Trophoblast cell (in vitro differentiated cells and primary cell): ENCODE results near the gene ITGA1.

ENCODE experiments used
- DNase-seq, 2 donors: peaks; one replicate each; pipeline ENCODE4 v3.0.0-alpha.2; 2016
- H2AFZ ChIP-seq: 2 replicates; pipeline ENCODE4 v1.6.1; 2013; ENCODE audit warnings: low read length, moderate library complexity, mild to moderate bottlenecking; ENCODE audit not compliant: insufficient read depth, poor library complexity
- H2AK5ac ChIP-seq: 2 replicates; pipeline ENCODE4 v1.6.1; 2013; ENCODE audit warnings: mild to moderate bottlenecking, low read length
- H2BK120ac ChIP-seq: 2 replicates; pipeline ENCODE4 v1.6.1; 2013; ENCODE audit warnings: low read length, mild to moderate bottlenecking, moderate library complexity; ENCODE audit not compliant: insufficient read depth, poor library complexity
- H2BK12ac ChIP-seq: 2 replicates; pipeline ENCODE4 v1.6.1; 2013; ENCODE audit warnings: mild to moderate bottlenecking, low read length, moderate library complexity
- H2BK5ac ChIP-seq: 2 replicates; pipeline ENCODE4 v1.6.1; 2013; ENCODE audit warnings: low read length, low read depth, moderate library complexity, mild to moderate bottlenecking; ENCODE audit not compliant: poor library complexity
- H3K14ac ChIP-seq: 2 replicates; pipeline ENCODE4 v1.6.1; 2013; ENCODE audit warnings: mild to moderate bottlenecking, low read length
- H3K18ac ChIP-seq: 2 replicates; pipeline ENCODE4 v1.6.1; 2013; ENCODE audit warnings: mild to moderate bottlenecking, low read length
- H3K23ac ChIP-seq: 2 replicates; pipeline ENCODE4 v1.6.1; 2013; ENCODE audit warnings: low read length
- H3K27ac ChIP-seq: 2 replicates; pipeline ENCODE4 v1.5.1; 2013; ENCODE audit warnings: low read depth, mild to moderate bottlenecking, inconsistent platforms, low read length, moderate library complexity
- H3K27me3 ChIP-seq: 2 replicates; pipeline ENCODE4 v1.6.1; 2013; ENCODE audit warnings: inconsistent platforms, mild to moderate bottlenecking, low read length, moderate library complexity; ENCODE audit not compliant: insufficient read depth
- H3K36me3 ChIP-seq, 2 experiments: 1 replicate in 1 of 2; 2 replicates in 1 of 2; pipeline ENCODE4 v1.6.1; 2013; ENCODE audit warnings: low read length in 2 of 2, mild to moderate bottlenecking in 2 of 2, moderate library complexity in 1 of 2; ENCODE audit not compliant: insufficient read depth in 2 of 2, control insufficient read depth in 1 of 2
- H3K4ac ChIP-seq: 2 replicates; pipeline ENCODE4 v1.6.1; 2013; ENCODE audit warnings: low read depth, mild to moderate bottlenecking, low read length, moderate library complexity
- H3K4me1 ChIP-seq, 2 experiments: 1 replicate in 1 of 2; 2 replicates in 1 of 2; pipeline ENCODE4 v1.6.1; 2013; ENCODE audit warnings: low read length in 2 of 2, mild to moderate bottlenecking in 2 of 2, moderate library complexity in 1 of 2; ENCODE audit not compliant: insufficient read depth in 2 of 2, control insufficient read depth in 1 of 2
- H3K4me2 ChIP-seq: 2 replicates; pipeline ENCODE4 v1.6.1; 2013; ENCODE audit warnings: inconsistent platforms, mild to moderate bottlenecking, low read length, moderate library complexity
- H3K4me3 ChIP-seq: 2 replicates; pipeline ENCODE4 v1.5.1; 2013; ENCODE audit warnings: mild to moderate bottlenecking, low read depth, low read length, inconsistent platforms
- H3K79me1 ChIP-seq: one replicate; pipeline ENCODE4 v1.6.1; 2013; ENCODE audit warnings: low read length
- H3K79me2 ChIP-seq: 2 replicates; pipeline ENCODE4 v1.6.1; 2013; ENCODE audit warnings: low read length, mild to moderate bottlenecking; ENCODE audit not compliant: control insufficient read depth, insufficient read depth, poor library complexity
- H3K9ac ChIP-seq: 2 replicates; pipeline ENCODE4 v1.6.1; 2013; ENCODE audit warnings: mild to moderate bottlenecking, low read length
- H3K9me3 ChIP-seq: 2 replicates; pipeline ENCODE4 v1.6.1; 2013; ENCODE audit warnings: low read depth, mild to moderate bottlenecking, control low read depth, inconsistent platforms, low read length; ENCODE audit not compliant: insufficient read depth
- H4K12ac ChIP-seq: 2 replicates; pipeline ENCODE4 v1.6.1; 2013; ENCODE audit warnings: low read depth, mild to moderate bottlenecking, low read length, moderate library complexity
- H4K8ac ChIP-seq: 2 replicates; pipeline ENCODE4 v1.6.1; 2013; ENCODE audit warnings: low read depth, mild to moderate bottlenecking, low read length, moderate library complexity
- H4K91ac ChIP-seq: one replicate; pipeline ENCODE4 v1.6.1; 2013; ENCODE audit warnings: low read depth, mild to moderate bottlenecking, low read length, moderate library complexity
- WGBS: extraction: QIAGEN DNeasy Blood & Tissue Kit; methylation state at CpG from one replicate; pipeline ENCODE4 v1.1.7; 2013; ENCODE audit warnings: missing lambda C conversion rate; ENCODE audit not compliant: insufficient read length, insufficient coverage; ENCODE audit errors: extremely low coverage; 5-methylcytosine and 5-hydroxymethylcytosine counted together

The ITGA1 gene

GRCh38 chr5:52837068-52837467 lies 49.4 kb downstream of the ITGA1 start:
- Histone ChIP-seq H3K23ac (no peak overlapping the region), H2AFZ (no peak overlapping the region), H4K91ac (no peak overlapping the region), H2AK5ac (no peak overlapping the region), H2BK5ac (no peak overlapping the region), H3K4me1 (no peaks in the 10 kb centered on the region), H4K8ac (no peak overlapping the region), H2BK12ac (no peak overlapping the region), H3K27ac (no peak overlapping the region), H3K9ac (no peak overlapping the region), H3K4me3 (no peak overlapping the region), H3K27me3 (no peaks in the 10 kb centered on the region), H3K4ac (no peak overlapping the region), H3K36me3 (no peaks in the 10 kb centered on the region), H3K4me2 (no peak overlapping the region), H4K12ac (no peak overlapping the region), H3K79me1 (no peaks in the 10 kb centered on the region), H3K79me2 (no peaks in the 10 kb centered on the region), H3K14ac (no peak overlapping the region), H3K18ac (no peak overlapping the region), H2BK120ac (no peak overlapping the region), H3K9me3 (no peaks in the 10 kb centered on the region)
- no CpG with 5 or more reads among the region's 7 CpGs for WGBS
- peak in 1 of 2 donors; percentile 44 for DNase-seq

GRCh38 chr5:52837591-52838001 lies 49.9 kb downstream of the ITGA1 start:
- no peaks in the 10 kb centered on the region for H3K79me1 ChIP-seq
- H3K27me3 ChIP-seq, result no peaks in the 10 kb centered on the region
- no peak overlapping the region for H3K4me3 ChIP-seq
- H2BK12ac ChIP-seq, result no peak overlapping the region
- no peak overlapping the region for H2AFZ ChIP-seq
- no peak overlapping the region for H3K18ac ChIP-seq
- no peak overlapping the region for H3K14ac ChIP-seq
- H3K4ac ChIP-seq, result no peak overlapping the region
- no peak overlapping the region for H2BK5ac ChIP-seq
- no peak overlapping the region for H4K12ac ChIP-seq
- H4K91ac ChIP-seq, result no peak overlapping the region
- no peaks in the 10 kb centered on the region for H3K36me3 ChIP-seq
- DNase-seq, result peak in 1 of 2 donors; percentile 28
- no peak overlapping the region for H2BK120ac ChIP-seq
- no peak overlapping the region for H2AK5ac ChIP-seq
- H3K4me2 ChIP-seq, result no peak overlapping the region
- no peak overlapping the region for H3K9ac ChIP-seq
- no peak overlapping the region for H4K8ac ChIP-seq
- WGBS, result no CpG with 5 or more reads among the region's 2 CpGs
- H3K27ac ChIP-seq, result no peak overlapping the region
- no peaks in the 10 kb centered on the region for H3K4me1 ChIP-seq
- H3K23ac ChIP-seq, result no peak overlapping the region
- no peaks in the 10 kb centered on the region for H3K79me2 ChIP-seq
- H3K9me3 ChIP-seq, result no peaks in the 10 kb centered on the region

GRCh38 chr5:52838326-52839015 lies 50.8 kb downstream of the ITGA1 start:
- H4K91ac ChIP-seq, result no peak overlapping the region
- no peak overlapping the region for H4K8ac ChIP-seq
- DNase-seq, result peak; percentile 81 to 86
- no peaks in the 10 kb centered on the region for H3K4me1 ChIP-seq
- no peak overlapping the region for H2AFZ ChIP-seq
- H3K79me1 ChIP-seq, result no peaks in the 10 kb centered on the region
- no peak overlapping the region for H3K23ac ChIP-seq
- no peak overlapping the region for H2BK12ac ChIP-seq
- no peaks in the 10 kb centered on the region for H3K9me3 ChIP-seq
- H3K36me3 ChIP-seq, result no peaks in the 10 kb centered on the region
- no CpG with 5 or more reads among the region's 7 CpGs for WGBS
- no peak overlapping the region for H2AK5ac ChIP-seq
- H4K12ac ChIP-seq, result no peak overlapping the region
- H3K18ac ChIP-seq, result no peak overlapping the region
- H3K4me2 ChIP-seq, result no peak overlapping the region
- H3K14ac ChIP-seq, result no peak overlapping the region
- no peak overlapping the region for H3K9ac ChIP-seq
- H2BK5ac ChIP-seq, result no peak overlapping the region
- no peaks in the 10 kb centered on the region for H3K27me3 ChIP-seq
- H2BK120ac ChIP-seq, result no peak overlapping the region
- H3K27ac ChIP-seq, result no peak overlapping the region
- no peaks in the 10 kb centered on the region for H3K79me2 ChIP-seq
- no peak overlapping the region for H3K4me3 ChIP-seq
- no peak overlapping the region for H3K4ac ChIP-seq

GRCh38 chr5:52839285-52839684 lies 51.6 kb downstream of the ITGA1 start:
- H3K27ac ChIP-seq, result no peak overlapping the region
- no peak overlapping the region for H3K4me3 ChIP-seq
- no peaks in the 10 kb centered on the region for H3K27me3 ChIP-seq
- DNase-seq, result no peak
- no peak overlapping the region for H3K9ac ChIP-seq
- no peak overlapping the region for H3K4me2 ChIP-seq
- H3K79me2 ChIP-seq, result no peaks in the 10 kb centered on the region
- no peak overlapping the region for H3K14ac ChIP-seq
- no peak overlapping the region for H4K12ac ChIP-seq
- H3K79me1 ChIP-seq, result no peaks in the 10 kb centered on the region
- no peak overlapping the region for H2AK5ac ChIP-seq
- H3K18ac ChIP-seq, result no peak overlapping the region
- no peak overlapping the region for H2BK120ac ChIP-seq
- no peaks in the 10 kb centered on the region for H3K4me1 ChIP-seq
- WGBS, result no CpG with 5 or more reads among the region's 1 CpG
- no peak overlapping the region for H3K4ac ChIP-seq
- H3K9me3 ChIP-seq, result no peaks in the 10 kb centered on the region
- no peak overlapping the region for H2AFZ ChIP-seq
- no peak overlapping the region for H2BK5ac ChIP-seq
- no peaks in the 10 kb centered on the region for H3K36me3 ChIP-seq
- H3K23ac ChIP-seq, result no peak overlapping the region
- H2BK12ac ChIP-seq, result no peak overlapping the region
- no peak overlapping the region for H4K8ac ChIP-seq
- no peak overlapping the region for H4K91ac ChIP-seq
